NB4 (cell line): Measurements from ENCODE around the gene FRMD4B.

Source experiments
- DNase-seq: peaks from one replicate; pipeline ENCODE4 v3.0.0; 2010; ENCODE audit warnings: low read depth
- H3K4me3 ChIP-seq: one replicate; pipeline ENCODE4 v1.5.1; 2011; ENCODE audit warnings: mild to moderate bottlenecking, low read depth, low read length, moderate library complexity
- CTCF ChIP-seq: IDR thresholded peaks from one replicate; pipeline ENCODE4 v1.5.1; 2012; ENCODE audit warnings: low read depth, low read length
- MAX ChIP-seq: IDR thresholded peaks from 2 replicates; pipeline ENCODE4 v1.6.1; 2011; ENCODE audit warnings: low read depth, low read length
- MYC ChIP-seq: IDR thresholded peaks from 2 replicates; pipeline ENCODE4 v1.6.1; 2011; ENCODE audit warnings: low read depth, low read length
- POLR2A ChIP-seq: IDR thresholded peaks from 2 replicates; pipeline ENCODE4 v1.6.1; 2011; ENCODE audit warnings: mild to moderate bottlenecking; ENCODE audit not compliant: insufficient read length; ENCODE audit errors: extremely low read depth

Gene FRMD4B

DNA sequence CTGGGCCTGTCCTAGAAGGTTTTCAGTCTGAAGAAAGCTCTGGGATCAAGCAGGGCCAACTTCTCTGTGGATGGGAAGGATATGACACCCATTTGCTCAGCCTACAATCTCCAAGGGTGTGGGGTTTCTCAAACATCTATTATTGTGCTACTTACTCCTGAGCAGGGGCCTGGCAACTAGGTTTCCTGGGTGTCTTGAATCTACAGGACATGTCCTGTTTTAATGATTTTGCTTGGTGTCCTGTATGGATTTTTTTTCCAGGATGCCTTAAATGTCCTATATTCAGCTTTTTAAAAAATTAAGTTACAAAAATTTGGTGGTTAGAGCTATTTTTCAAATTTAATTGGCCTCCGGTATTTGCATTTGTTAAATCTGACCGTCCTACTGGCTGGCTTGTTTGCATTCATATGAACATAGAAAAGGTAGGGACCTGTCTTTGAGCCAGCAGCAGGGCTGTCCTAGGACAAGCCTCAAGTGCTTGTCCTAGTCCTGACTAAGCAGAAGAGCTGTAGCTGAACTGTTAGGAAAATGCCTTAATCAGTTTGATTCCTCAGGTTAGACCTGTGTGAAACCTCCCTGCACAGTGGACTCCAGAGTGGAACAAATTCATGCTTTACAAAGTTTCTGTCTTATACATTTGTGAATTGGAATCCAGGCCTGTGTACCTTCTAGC lies 223.4 kb downstream of the FRMD4B start:
- TF ChIP-seq MYC (no peak), CTCF (no peak), MAX (no peak), POLR2A (no peak)
- H3K4me3 ChIP-seq = no peak overlapping the region
- DNase-seq = no peak

DNA sequence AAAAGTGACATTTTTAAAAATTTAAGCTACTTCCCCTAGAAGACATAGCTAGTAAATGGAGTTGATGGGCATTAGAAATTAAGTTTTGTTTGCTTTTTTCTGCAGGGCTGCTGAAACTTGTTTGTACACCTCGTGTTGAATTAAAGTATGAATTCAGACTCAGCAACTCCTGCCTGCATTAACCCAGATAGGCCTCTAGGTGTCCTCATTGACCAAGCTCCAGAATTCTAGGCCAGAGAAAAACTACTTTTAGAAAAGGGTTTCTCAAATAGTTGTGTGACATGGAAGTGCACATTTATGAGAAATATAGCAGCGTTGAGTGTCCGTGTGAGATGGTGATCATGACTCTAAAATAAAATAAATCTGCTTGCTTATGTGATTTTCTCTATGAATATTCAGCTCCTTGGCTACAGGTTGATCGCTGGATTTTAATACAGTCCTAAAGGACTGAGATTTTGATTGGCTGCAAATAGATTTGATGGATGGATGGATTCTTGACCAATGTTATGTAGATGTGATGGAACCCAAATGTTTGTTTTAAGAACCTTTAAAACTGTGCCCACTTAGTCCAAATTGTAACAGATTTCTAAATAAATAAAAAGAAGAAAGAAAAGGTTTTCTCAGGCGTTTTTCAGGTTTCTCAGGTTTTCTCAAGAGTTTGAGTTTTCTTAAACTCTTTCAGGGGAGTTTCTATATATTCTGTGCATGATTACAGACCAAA lies 224.1 kb downstream of the FRMD4B start:
- H3K4me3 ChIP-seq = no peak overlapping the region
- TF ChIP-seq CTCF = peak; percentile 83
- TF ChIP-seq MAX = no peak
- TF ChIP-seq POLR2A = no peak
- DNase-seq = peak; percentile 53

GRCh38 chr3:69160525-69160924 lies 225.4 kb downstream of the FRMD4B start:
- TF ChIP-seq MYC (no peak), POLR2A (no peak), MAX (no peak), CTCF (no peak)

DNA sequence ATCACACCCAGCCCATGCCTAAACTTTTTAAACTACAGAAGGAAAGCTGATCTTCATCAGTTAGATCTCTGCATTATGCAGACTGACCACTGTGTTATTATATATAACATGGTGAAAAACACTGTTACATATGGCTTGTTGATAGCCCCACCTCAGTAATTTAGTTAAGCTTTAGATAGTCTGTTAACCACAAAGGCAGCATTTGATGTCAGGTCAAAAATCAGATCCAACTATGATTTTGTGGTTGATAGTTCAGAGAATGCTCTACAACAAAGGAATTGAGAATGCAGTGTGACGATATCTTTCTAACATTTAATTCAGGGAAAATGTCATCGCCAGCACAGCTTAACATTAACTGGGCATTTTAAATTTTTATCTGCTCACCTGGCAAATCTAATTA lies 225.8 kb downstream of the FRMD4B start:
- TF ChIP-seq CTCF = no peak
- H3K4me3 ChIP-seq = no peak overlapping the region
- no peak for DNase-seq

More at GRCh38 chr3:69160525-69160924, 225.4 kb downstream of the FRMD4B start:
- no peak overlapping the region for H3K4me3 ChIP-seq
- no peak for DNase-seq

DNA sequence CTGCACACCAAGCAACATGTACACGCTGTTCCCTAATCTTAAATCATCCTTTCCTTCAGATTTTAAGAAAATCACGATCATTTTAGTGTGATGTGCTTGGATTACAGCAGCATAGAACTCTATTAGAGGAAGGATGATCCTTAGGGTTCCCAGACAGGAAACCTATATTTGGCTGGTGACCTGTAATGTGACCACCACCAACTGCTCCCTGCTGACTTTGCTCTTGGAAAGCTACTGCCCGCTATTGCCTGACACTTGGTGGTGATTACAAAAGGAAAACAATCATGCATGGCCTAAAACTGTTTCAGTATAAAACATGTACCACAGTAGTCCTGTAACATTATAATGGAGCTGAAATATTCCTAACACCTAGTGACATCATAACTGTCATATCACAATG lies 236.3 kb downstream of the FRMD4B start:
- TF ChIP-seq CTCF (no peak), POLR2A (no peak), MAX (no peak), MYC (no peak)
- no peak overlapping the region for H3K4me3 ChIP-seq
- DNase-seq = no peak
